ENCODE measurements around the gene CTH.

CTH gene

DNA sequence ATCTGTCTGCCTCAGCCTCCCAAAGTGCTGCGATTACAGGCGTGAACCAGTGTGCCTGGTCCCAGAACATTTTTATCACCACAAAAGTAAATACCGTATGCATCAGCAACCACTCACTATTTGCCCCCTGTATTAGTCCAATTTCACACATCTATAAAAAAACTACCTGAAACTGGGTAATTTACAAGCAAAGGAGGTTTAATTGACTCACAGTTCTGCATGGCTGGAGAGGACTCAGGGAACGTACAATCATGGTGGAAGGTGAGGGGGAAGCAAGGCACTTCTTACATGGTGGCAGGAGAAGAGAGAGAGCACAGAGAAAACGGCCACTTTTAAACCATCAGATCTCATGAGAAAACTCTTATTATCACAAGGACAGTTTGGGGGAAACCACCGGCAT, 25.6 kb upstream of the CTH start:
- no peak overlapping the region for H3K4me3 ChIP-seq
- DNase-seq = no peak
- no peak overlapping the region for H3K27ac ChIP-seq
- H3K36me3 ChIP-seq = no peaks in the 10 kb centered on the region
- H3K9me3 ChIP-seq = no peaks in the 10 kb centered on the region
- TF ChIP-seq, protein P1, sequence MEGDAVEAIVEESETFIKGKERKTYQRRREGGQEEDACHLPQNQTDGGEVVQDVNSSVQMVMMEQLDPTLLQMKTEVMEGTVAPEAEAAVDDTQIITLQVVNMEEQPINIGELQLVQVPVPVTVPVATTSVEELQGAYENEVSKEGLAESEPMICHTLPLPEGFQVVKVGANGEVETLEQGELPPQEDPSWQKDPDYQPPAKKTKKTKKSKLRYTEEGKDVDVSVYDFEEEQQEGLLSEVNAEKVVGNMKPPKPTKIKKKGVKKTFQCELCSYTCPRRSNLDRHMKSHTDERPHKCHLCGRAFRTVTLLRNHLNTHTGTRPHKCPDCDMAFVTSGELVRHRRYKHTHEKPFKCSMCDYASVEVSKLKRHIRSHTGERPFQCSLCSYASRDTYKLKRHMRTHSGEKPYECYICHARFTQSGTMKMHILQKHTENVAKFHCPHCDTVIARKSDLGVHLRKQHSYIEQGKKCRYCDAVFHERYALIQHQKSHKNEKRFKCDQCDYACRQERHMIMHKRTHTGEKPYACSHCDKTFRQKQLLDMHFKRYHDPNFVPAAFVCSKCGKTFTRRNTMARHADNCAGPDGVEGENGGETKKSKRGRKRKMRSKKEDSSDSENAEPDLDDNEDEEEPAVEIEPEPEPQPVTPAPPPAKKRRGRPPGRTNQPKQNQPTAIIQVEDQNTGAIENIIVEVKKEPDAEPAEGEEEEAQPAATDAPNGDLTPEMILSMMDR (IDR thresholded peaks at IDR 0.05) = no peak
- no peaks in the 10 kb centered on the region for H3K4me1 ChIP-seq
- intact Hi-C loops (cut with DNase I; ENCODE audit: low total_unique reads) = no loop called here
- H3K27me3 ChIP-seq = no peaks in the 10 kb centered on the region

DNA sequence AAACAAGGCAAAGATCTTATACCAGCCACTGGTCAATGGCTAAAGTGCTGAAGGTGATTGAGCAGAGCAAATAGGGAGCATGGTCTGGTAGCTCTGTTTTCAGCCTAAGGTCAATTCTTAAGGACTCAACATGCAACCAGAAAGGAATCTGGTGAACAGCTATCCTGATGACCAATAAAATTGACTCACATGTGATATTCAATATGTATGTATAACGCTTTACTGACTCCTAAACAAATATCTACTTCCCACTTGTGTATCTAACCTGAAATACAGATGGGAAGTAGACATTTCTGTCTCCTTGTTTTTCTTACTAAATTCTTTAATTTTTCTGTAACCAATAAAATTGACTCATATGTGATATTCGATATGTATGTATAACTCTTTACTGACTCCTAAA, 24.9 kb upstream of the CTH start:
- H3K4me3 ChIP-seq = no peak overlapping the region
- H3K27me3 ChIP-seq = no peaks in the 10 kb centered on the region
- no peaks in the 10 kb centered on the region for H3K36me3 ChIP-seq
- no peaks in the 10 kb centered on the region for H3K4me1 ChIP-seq
- intact Hi-C loops (cut with DNase I; ENCODE audit: low total_unique reads) = no loop called here
- H3K27ac ChIP-seq = no peak overlapping the region
- TF ChIP-seq, protein P1 (IDR thresholded peaks at IDR 0.05) = no peak
- H3K9me3 ChIP-seq = no peaks in the 10 kb centered on the region
- no peak for DNase-seq

DNA sequence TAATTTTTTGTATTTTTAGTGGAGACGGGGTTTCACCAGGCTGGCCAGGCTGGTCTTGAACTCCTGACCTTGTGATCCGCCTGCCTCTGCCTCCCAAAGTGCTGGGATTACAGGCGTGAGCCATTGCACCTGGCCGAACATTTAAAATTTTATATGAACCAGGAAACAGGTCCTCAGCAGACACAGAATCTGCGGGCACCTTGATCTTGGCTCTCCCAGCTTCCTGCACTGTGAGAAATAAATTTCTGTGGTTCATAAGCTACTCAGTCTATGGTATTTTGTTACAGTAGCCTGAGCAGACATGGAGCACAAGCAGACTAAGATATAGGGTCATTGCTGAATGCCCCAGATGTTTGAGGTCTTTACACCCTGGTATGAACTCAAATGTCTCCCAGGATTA, 23.6 kb upstream of the CTH start:
- Histone ChIP-seq H3K27me3 (no peaks in the 10 kb centered on the region), H3K27ac (no peak overlapping the region), H3K4me3 (no peak overlapping the region), H3K36me3 (no peaks in the 10 kb centered on the region), H3K9me3 (no peaks in the 10 kb centered on the region), H3K4me1 (no peaks in the 10 kb centered on the region)
- TF ChIP-seq, protein P1 (IDR thresholded peaks at IDR 0.05) = no peak
- DNase-seq = no peak
- intact Hi-C loops (cut with DNase I; ENCODE audit: low total_unique reads) = no loop called here

DNA sequence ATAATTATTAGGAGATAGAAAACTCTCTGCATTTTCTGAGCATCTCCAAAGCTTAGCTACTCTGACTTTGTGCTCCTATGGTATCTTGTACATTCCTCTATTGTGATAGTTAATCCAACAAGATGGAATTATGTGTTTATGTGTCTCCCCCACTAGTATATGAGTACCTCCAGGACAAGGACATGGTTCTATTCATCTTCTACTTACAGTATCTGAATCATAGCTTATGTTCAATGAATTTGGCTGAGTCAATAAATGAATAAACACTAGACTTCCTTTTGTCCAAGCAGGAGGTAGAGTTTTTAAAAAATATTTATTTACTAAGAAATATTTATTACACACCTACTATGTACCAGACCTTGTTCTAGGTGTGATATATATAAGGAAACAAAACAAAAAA, 18.4 kb upstream of the CTH start:
- intact Hi-C loops (cut with DNase I; ENCODE audit: low total_unique reads) = no loop called here
- Histone ChIP-seq H3K27ac (no peak overlapping the region), H3K4me1 (no peaks in the 10 kb centered on the region), H3K9me3 (no peaks in the 10 kb centered on the region), H3K4me3 (no peak overlapping the region), H3K27me3 (no peaks in the 10 kb centered on the region), H3K36me3 (no peaks in the 10 kb centered on the region)
- DNase-seq = no peak
- TF ChIP-seq, protein P1 (IDR thresholded peaks at IDR 0.05) = no peak

DNA sequence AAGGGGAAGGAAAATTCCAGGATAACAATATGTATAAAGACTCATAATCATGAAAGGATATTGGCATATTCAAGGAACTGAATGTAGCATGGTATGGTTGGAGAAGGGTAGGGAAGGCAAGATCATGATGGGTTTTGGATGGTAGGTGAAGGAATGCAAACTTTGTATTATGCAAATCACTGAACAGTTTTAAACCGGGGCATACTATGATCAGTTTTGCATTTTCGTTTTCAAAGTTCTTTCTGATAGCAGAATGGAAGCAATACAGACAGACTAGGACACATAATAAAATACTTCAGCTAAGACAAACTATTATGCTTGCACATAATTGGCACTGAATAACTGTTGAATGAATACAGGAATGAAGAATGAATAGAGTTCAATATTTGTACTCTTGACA, 14.5 kb upstream of the CTH start:
- DNase-seq = no peak

DNA sequence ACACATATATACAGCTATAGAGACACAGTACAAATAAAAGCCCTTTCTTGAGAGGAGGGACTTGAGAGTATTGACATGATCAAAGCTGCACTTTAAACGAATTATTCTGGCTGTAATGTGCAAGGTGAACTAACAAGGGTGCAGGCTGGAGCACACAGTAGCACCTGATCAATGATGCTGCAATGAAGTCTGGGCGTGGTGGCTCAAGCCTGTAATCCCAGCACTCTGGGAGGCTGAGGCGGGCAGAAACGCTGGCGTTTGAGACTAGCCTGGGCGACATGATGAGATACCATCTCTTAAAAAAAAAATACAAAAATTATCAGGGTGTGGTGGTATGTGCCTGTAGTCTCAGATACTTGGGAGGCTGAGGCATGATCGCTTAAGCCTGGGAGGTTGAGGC, 14.1 kb upstream of the CTH start:
- DNase-seq = no peak
- intact Hi-C loops (cut with DNase I; ENCODE audit: low total_unique reads) = no loop called here
- TF ChIP-seq, protein P1 (IDR thresholded peaks at IDR 0.05) = no peak

More for the DNA sequence above, 14.5 kb upstream of the CTH start:
- TF ChIP-seq, protein P1 (IDR thresholded peaks at IDR 0.05) = no peak
- no peaks in the 10 kb centered on the region for H3K36me3 ChIP-seq
- no peaks in the 10 kb centered on the region for H3K4me1 ChIP-seq
- no peak overlapping the region for H3K27ac ChIP-seq
- no peaks in the 10 kb centered on the region for H3K27me3 ChIP-seq
- intact Hi-C loops (cut with DNase I; ENCODE audit: low total_unique reads) = no loop called here
- H3K4me3 ChIP-seq = no peak overlapping the region
- H3K9me3 ChIP-seq = no peaks in the 10 kb centered on the region

More for the DNA sequence above, 14.1 kb upstream of the CTH start:
- Histone ChIP-seq H3K36me3 (no peaks in the 10 kb centered on the region), H3K4me3 (no peak overlapping the region), H3K4me1 (no peaks in the 10 kb centered on the region), H3K27ac (no peak overlapping the region), H3K9me3 (no peaks in the 10 kb centered on the region), H3K27me3 (no peaks in the 10 kb centered on the region)
